Vagina (tissue), 2 donors: Measurements from ENCODE around the gene SMARCA2.

Source experiments
- CTCF ChIP-seq, 3 experiments: fragments of 450-650 bp in 2 of 3; fragments of 200-600 bp in 1 of 3; sonication (generic) in 1 of 3; IDR thresholded peaks; one replicate each; pipeline ENCODE4 v1.5.1; 2017 to 2019; ENCODE audit warnings: antibody characterized with exemption in 3 of 3, mild to moderate bottlenecking in 2 of 3, moderate library complexity in 2 of 3
- POLR2A ChIP-seq, 2 donors: fragments of 450-650 bp; IDR thresholded peaks; one replicate each; pipeline ENCODE4 v1.6.1; 2017; ENCODE audit warnings: antibody characterized with exemption in 2 of 2, mild to moderate bottlenecking in 2 of 2, moderate library complexity in 2 of 2

- TF ChIP-seq POLR2A (IDR thresholded peaks at IDR 0.05) = no peak
- TF ChIP-seq CTCF (IDR thresholded peaks at IDR 0.05) = no peak
Measured at GRCh38 chr9:2142212-2142611, 127.1 kb downstream of the SMARCA2 start.
